GM19193 (cell line): ENCODE measurements around the gene ULBP1.

ENCODE experiments used
- POLR2A ChIP-seq: IDR thresholded peaks from 4 replicates; pipeline ENCODE4 v1.6.1; 2011; ENCODE audit not compliant: insufficient read depth, insufficient read length; ENCODE audit errors: extremely low read depth

The ULBP1 gene

GRCh38 chr6:149942461-149942829 lies 21.3 kb upstream of the ULBP1 start:
- TF ChIP-seq POLR2A = no peak

- no peak for TF ChIP-seq POLR2A
These were observed 15.7 kb upstream of the ULBP1 start for GRCh38 chr6:149948011-149948410.

- TF ChIP-seq POLR2A = no peak
These were observed 15.1 kb upstream of the ULBP1 start for GRCh38 chr6:149948616-149949015.

- TF ChIP-seq POLR2A = no peak
These were observed 13.3 kb upstream of the ULBP1 start for GRCh38 chr6:149950423-149950822.

- TF ChIP-seq POLR2A = no peak
These were observed 12.6 kb upstream of the ULBP1 start for GRCh38 chr6:149951096-149951495.

- TF ChIP-seq POLR2A = no peak
These were observed 12.1 kb upstream of the ULBP1 start for GRCh38 chr6:149951626-149952025.

- no peak for TF ChIP-seq POLR2A
These were observed 3.3 kb upstream of the ULBP1 start for GRCh38 chr6:149960488-149960887.

GRCh38 chr6:149961728-149962425 lies 1.9 kb upstream of the ULBP1 start:
- TF ChIP-seq POLR2A = no peak

- TF ChIP-seq POLR2A = no peak
These were observed 1.1 kb upstream of the ULBP1 start for GRCh38 chr6:149962461-149963211.

GRCh38 chr6:149963212-149963461 lies 606 bp upstream of the ULBP1 start:
- TF ChIP-seq POLR2A = no peak

GRCh38 chr6:149964308-149965193 lies 808 bp downstream of the ULBP1 start:
- no peak for TF ChIP-seq POLR2A

GRCh38 chr6:149965194-149966020 lies 1.7 kb downstream of the ULBP1 start:
- no peak for TF ChIP-seq POLR2A

GRCh38 chr6:149967591-149967990 lies 3.8 kb downstream of the ULBP1 start:
- TF ChIP-seq POLR2A = no peak

GRCh38 chr6:149969635-149970034 lies 5.9 kb downstream of the ULBP1 start:
- no peak for TF ChIP-seq POLR2A

- TF ChIP-seq POLR2A = no peak
These were observed 11.1 kb downstream of the ULBP1 start for GRCh38 chr6:149974825-149975224.

GRCh38 chr6:149975400-149975799 lies 11.7 kb downstream of the ULBP1 start:
- no peak for TF ChIP-seq POLR2A

GRCh38 chr6:149977221-149977620 lies 13.5 kb downstream of the ULBP1 start:
- TF ChIP-seq POLR2A = no peak
